Stimulated activated naive CD8-positive, alpha-beta T cell treated with anti-CD3 and anti-CD28 coated beads, Interleukin-15, amount 100 ng/mL, for 72 hours (primary cell): ENCODE measurements around the gene ADM.
A peak's percentile ranks its signal among the peaks of the same experiment; 100 is the strongest.

Experiments
- ATAC-seq: fragments of 150-1000 bp; cut with Tn5 transposase; 2 replicates; pipeline ENCODE4 v1.10.0; 2021; ENCODE audit warnings: mild to moderate bottlenecking, moderate library complexity
- DNase-seq, 2 donors: peaks; one replicate each; pipeline ENCODE4 v3.0.0; 2021 to 2022
- H3K27ac Mint-ChIP-seq, 2 donors: one replicate each; pipeline ENCODE4 v1.8.0; 2022; ENCODE audit warnings: mild to moderate bottlenecking in 2 of 2, mixed read lengths in 2 of 2, moderate library complexity in 2 of 2
- H3K27me3 Mint-ChIP-seq: one replicate; pipeline ENCODE4 v1.8.0; 2022; ENCODE audit warnings: mixed read lengths
- H3K4me1 Mint-ChIP-seq: one replicate; pipeline ENCODE4 v1.8.0; 2022; ENCODE audit warnings: mild to moderate bottlenecking, mixed read lengths
- H3K4me3 Mint-ChIP-seq, 2 donors: one replicate each; pipeline ENCODE4 v1.8.0; 2022; ENCODE audit warnings: mild to moderate bottlenecking in 2 of 2, mixed read lengths in 2 of 2, moderate library complexity in 1 of 2
- H3K9me3 Mint-ChIP-seq, 2 donors: one replicate each; pipeline ENCODE4 v1.8.0; 2022; ENCODE audit warnings: mixed read lengths in 2 of 2

The ADM gene

GRCh38 chr11:10328314-10329098 lies 23.6 kb downstream of the ADM start:
- peaks cover 25% of the 10 kb centered on the region for H3K27me3 Mint-ChIP-seq
- H3K4me1 Mint-ChIP-seq: peaks cover 10% of the 10 kb centered on the region
- H3K4me3 Mint-ChIP-seq: no peak overlapping the region
- H3K9me3 Mint-ChIP-seq: no peaks in the 10 kb centered on the region
- H3K27ac Mint-ChIP-seq: no peak overlapping the region
- DNase-seq (no peak), ATAC-seq (no peak)

- Mint-ChIP-seq H3K27ac (no peak overlapping the region), H3K4me1 (peaks cover 7% of the 10 kb centered on the region)
- no peak for DNase-seq
Measured at GRCh38 chr11:10329356-10329755, 24.5 kb downstream of the ADM start.

GRCh38 chr11:10329935-10330334 lies 25.1 kb downstream of the ADM start:
- Mint-ChIP-seq H3K9me3 (no peaks in the 10 kb centered on the region), H3K27me3 (peaks cover 21% of the 10 kb centered on the region), H3K27ac (no peak overlapping the region), H3K4me1 (peaks cover 7% of the 10 kb centered on the region), H3K4me3 (no peak overlapping the region)
- ATAC-seq (no peak), DNase-seq (no peak)

More at GRCh38 chr11:10329356-10329755, 24.5 kb downstream of the ADM start:
- ATAC-seq: no peak
- Mint-ChIP-seq H3K4me3 (no peak overlapping the region), H3K9me3 (no peaks in the 10 kb centered on the region), H3K27me3 (peaks cover 21% of the 10 kb centered on the region)

- H3K9me3 Mint-ChIP-seq: no peaks in the 10 kb centered on the region
- no peak overlapping the region for H3K4me3 Mint-ChIP-seq
- peaks cover 26% of the 10 kb centered on the region for H3K27me3 Mint-ChIP-seq
- H3K4me1 Mint-ChIP-seq: peaks cover 7% of the 10 kb centered on the region
- no peak for ATAC-seq
- DNase-seq: no peak
- H3K27ac Mint-ChIP-seq: peak overlapping the region in 1 of 2 donors; percentile 69
Measured at GRCh38 chr11:10331548-10332289, 26.8 kb downstream of the ADM start.

GRCh38 chr11:10333490-10333889 lies 28.6 kb downstream of the ADM start:
- DNase-seq (no peak), ATAC-seq (no peak)
- Mint-ChIP-seq H3K4me3 (no peak overlapping the region), H3K27ac (no peak overlapping the region), H3K9me3 (no peaks in the 10 kb centered on the region), H3K4me1 (peaks cover 3% of the 10 kb centered on the region), H3K27me3 (peaks cover 18% of the 10 kb centered on the region)

- ATAC-seq (no peak), DNase-seq (no peak)
- Mint-ChIP-seq H3K4me1 (no peaks in the 10 kb centered on the region), H3K27ac (peak overlapping the region in 1 of 2 donors; percentile 64), H3K27me3 (peaks cover 40% of the 10 kb centered on the region), H3K9me3 (no peaks in the 10 kb centered on the region), H3K4me3 (no peak overlapping the region)
Measured at GRCh38 chr11:10338287-10338686, 33.4 kb downstream of the ADM start.

GRCh38 chr11:10348650-10349280 lies 43.9 kb downstream of the ADM start:
- H3K4me3 Mint-ChIP-seq: no peak overlapping the region
- H3K9me3 Mint-ChIP-seq: no peaks in the 10 kb centered on the region
- H3K27me3 Mint-ChIP-seq: peaks cover 8% of the 10 kb centered on the region
- no peak for ATAC-seq
- no peaks in the 10 kb centered on the region for H3K4me1 Mint-ChIP-seq
- H3K27ac Mint-ChIP-seq: no peak overlapping the region
- no peak for DNase-seq

- H3K27ac Mint-ChIP-seq: no peak overlapping the region
- no peaks in the 10 kb centered on the region for H3K4me1 Mint-ChIP-seq
- no peak for ATAC-seq
- H3K9me3 Mint-ChIP-seq: no peaks in the 10 kb centered on the region
- no peak for DNase-seq
- H3K27me3 Mint-ChIP-seq: peaks cover 12% of the 10 kb centered on the region
- H3K4me3 Mint-ChIP-seq: no peak overlapping the region
Measured at GRCh38 chr11:10349281-10349665, 44.4 kb downstream of the ADM start.

- H3K27ac Mint-ChIP-seq: peak overlapping the region in 1 of 2 donors; percentile 4
- H3K27me3 Mint-ChIP-seq: peaks cover 18% of the 10 kb centered on the region
Measured at GRCh38 chr11:10349806-10350205, 44.9 kb downstream of the ADM start.

GRCh38 chr11:10350334-10350733 lies 45.5 kb downstream of the ADM start:
- ATAC-seq (no peak), DNase-seq (no peak)
- no peaks in the 10 kb centered on the region for H3K4me1 Mint-ChIP-seq
- H3K27me3 Mint-ChIP-seq: peaks cover 23% of the 10 kb centered on the region
- no peak overlapping the region for H3K4me3 Mint-ChIP-seq
- no peak overlapping the region for H3K27ac Mint-ChIP-seq
- H3K9me3 Mint-ChIP-seq: no peaks in the 10 kb centered on the region

More at GRCh38 chr11:10349806-10350205, 44.9 kb downstream of the ADM start:
- DNase-seq (no peak), ATAC-seq (no peak)
- no peaks in the 10 kb centered on the region for H3K9me3 Mint-ChIP-seq
- no peaks in the 10 kb centered on the region for H3K4me1 Mint-ChIP-seq
- H3K4me3 Mint-ChIP-seq: no peak overlapping the region

GRCh38 chr11:10351435-10351764 lies 46.5 kb downstream of the ADM start:
- Mint-ChIP-seq H3K4me3 (no peak overlapping the region), H3K4me1 (no peaks in the 10 kb centered on the region), H3K27me3 (peaks cover 32% of the 10 kb centered on the region), H3K27ac (no peak overlapping the region), H3K9me3 (no peaks in the 10 kb centered on the region)
- DNase-seq (no peak), ATAC-seq (no peak)

GRCh38 chr11:10351765-10352641 lies 47.1 kb downstream of the ADM start:
- DNase-seq (no peak), ATAC-seq (no peak)
- Mint-ChIP-seq H3K27me3 (peaks cover 33% of the 10 kb centered on the region), H3K4me3 (no peak overlapping the region), H3K9me3 (no peaks in the 10 kb centered on the region), H3K4me1 (no peaks in the 10 kb centered on the region), H3K27ac (no peak overlapping the region)

- H3K27me3 Mint-ChIP-seq: peaks cover 34% of the 10 kb centered on the region
- H3K27ac Mint-ChIP-seq: no peak overlapping the region
- H3K4me3 Mint-ChIP-seq: no peak overlapping the region
- ATAC-seq (no peak), DNase-seq (no peak)
- no peaks in the 10 kb centered on the region for H3K4me1 Mint-ChIP-seq
- H3K9me3 Mint-ChIP-seq: no peaks in the 10 kb centered on the region
Measured at GRCh38 chr11:10352921-10353550, 48.2 kb downstream of the ADM start.

- H3K27me3 Mint-ChIP-seq: peaks cover 38% of the 10 kb centered on the region
- H3K9me3 Mint-ChIP-seq: no peaks in the 10 kb centered on the region
- H3K4me3 Mint-ChIP-seq: no peak overlapping the region
- ATAC-seq (no peak), DNase-seq (no peak)
- no peak overlapping the region for H3K27ac Mint-ChIP-seq
- no peaks in the 10 kb centered on the region for H3K4me1 Mint-ChIP-seq
Measured at GRCh38 chr11:10354389-10354788, 49.5 kb downstream of the ADM start.

- ATAC-seq: no peak
- Mint-ChIP-seq H3K27me3 (peaks cover 38% of the 10 kb centered on the region), H3K4me1 (no peaks in the 10 kb centered on the region), H3K9me3 (no peaks in the 10 kb centered on the region), H3K27ac (no peak overlapping the region), H3K4me3 (no peak overlapping the region)
- DNase-seq: no peak
Measured at GRCh38 chr11:10355257-10355661, 50.4 kb downstream of the ADM start.
